GM23338 (cell line): ENCODE data around the gene MDM4.

Source experiments
- CREB1 ChIP-seq: fragments of 250-450 bp; sonication (Bioruptor Pico); IDR thresholded peaks from 2 replicates; pipeline ENCODE4 v1.5.0; 2020; ENCODE audit warnings: low read depth, mild to moderate bottlenecking, moderate library complexity
- CTCF ChIP-seq, 2 experiments: fragments of 200-600 bp in 1 of 2; sonication (generic) in 1 of 2; conservative IDR thresholded peaks; 2 replicates each; pipeline versions ENCODE4 v1.5.1 to v1.6.1; 2016 to 2017; ENCODE audit warnings: antibody characterized with exemption in 2 of 2, low read depth in 2 of 2, mild to moderate bottlenecking in 2 of 2, moderate library complexity in 1 of 2
- EZH2 ChIP-seq: fragments of 200-600 bp; sonication (generic); IDR thresholded peaks from one replicate; pipeline ENCODE4 v1.8.0; 2017; ENCODE audit warnings: antibody characterized with exemption, mild to moderate bottlenecking, low read depth; ENCODE audit not compliant: unreplicated experiment
- EZH2phosphoT487 ChIP-seq: fragments of 200-600 bp; sonication (generic); IDR thresholded peaks from one replicate; pipeline ENCODE4 v1.8.1; 2018; ENCODE audit warnings: antibody characterized with exemption; ENCODE audit not compliant: unreplicated experiment
- JUNB ChIP-seq: IDR thresholded peaks from one replicate; pipeline ENCODE4 v1.6.1; 2016; ENCODE audit warnings: antibody characterized with exemption; ENCODE audit not compliant: unreplicated experiment
- NANOG ChIP-seq: IDR thresholded peaks from 2 replicates; pipeline ENCODE4 v1.6.1; 2016; ENCODE audit warnings: antibody characterized with exemption, borderline replicate concordance
- POLR2AphosphoS5 ChIP-seq: IDR thresholded peaks from 2 replicates; pipeline ENCODE4 v1.6.1; 2016; ENCODE audit warnings: antibody characterized with exemption, low read depth
- REST ChIP-seq: IDR thresholded peaks from one replicate; pipeline ENCODE4 v1.6.1; 2018; ENCODE audit warnings: antibody characterized with exemption; ENCODE audit not compliant: unreplicated experiment
- STAT1 ChIP-seq: IDR thresholded peaks from one replicate; pipeline ENCODE4 v1.6.1; 2016; ENCODE audit warnings: antibody characterized with exemption; ENCODE audit not compliant: unreplicated experiment
- ZNF114 ChIP-seq: fragments of 250-450 bp; sonication (Bioruptor Pico); IDR thresholded peaks from 2 replicates; pipeline ENCODE4 v1.5.0; 2020; ENCODE audit warnings: mild to moderate bottlenecking, moderate library complexity
- ZNF331 ChIP-seq: fragments of 250-450 bp; sonication (Bioruptor Pico); IDR thresholded peaks from 2 replicates; pipeline ENCODE4 v1.5.0; 2020; ENCODE audit warnings: low read depth, mild to moderate bottlenecking, moderate library complexity
- TF ChIP-seq, protein P1 (sequence below): IDR thresholded peaks from 2 replicates; pipeline ENCODE4 v1.6.1; 2016; ENCODE audit warnings: antibody characterized with exemption

GRCh38 chr1:204475656-204476432 is 40.4 kb upstream of the MDM4 start:
- TF ChIP-seq CTCF (conservative IDR thresholded peaks at IDR 0.05; ENCODE audit: low read depth in 2 of 2) (no peak), NANOG (no peak), POLR2AphosphoS5 (no peak), EZH2 (no peak), CREB1 (no peak), REST (no peak), JUNB (no peak), EZH2phosphoT487 (no peak), STAT1 (no peak), ZNF331 (CRISPR knock-in tag) (no peak), ZNF114 (CRISPR knock-in tag) (no peak)
- TF ChIP-seq, protein P1, sequence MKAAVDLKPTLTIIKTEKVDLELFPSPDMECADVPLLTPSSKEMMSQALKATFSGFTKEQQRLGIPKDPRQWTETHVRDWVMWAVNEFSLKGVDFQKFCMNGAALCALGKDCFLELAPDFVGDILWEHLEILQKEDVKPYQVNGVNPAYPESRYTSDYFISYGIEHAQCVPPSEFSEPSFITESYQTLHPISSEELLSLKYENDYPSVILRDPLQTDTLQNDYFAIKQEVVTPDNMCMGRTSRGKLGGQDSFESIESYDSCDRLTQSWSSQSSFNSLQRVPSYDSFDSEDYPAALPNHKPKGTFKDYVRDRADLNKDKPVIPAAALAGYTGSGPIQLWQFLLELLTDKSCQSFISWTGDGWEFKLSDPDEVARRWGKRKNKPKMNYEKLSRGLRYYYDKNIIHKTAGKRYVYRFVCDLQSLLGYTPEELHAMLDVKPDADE = no peak
